H1 (cell line): Measurements from ENCODE around the gene DLST. TPM values are rescaled to one million over a fixed set of nuclear protein-coding genes. Genes with fewer than 3 reads are reported as not detected.

ENCODE experiments used
- BRCA1 ChIP-seq: IDR thresholded peaks from 2 replicates; pipeline ENCODE4 v1.6.1; 2012; ENCODE audit warnings: low read depth, low read length, improper control_type of control experiment
- CEBPB ChIP-seq: IDR thresholded peaks from 2 replicates; pipeline ENCODE4 v1.6.1; 2012; ENCODE audit warnings: low read depth, low read length
- KDM1A ChIP-seq: fragments of 200-600, 300-600 bp; sonication (generic); IDR thresholded peaks from 2 replicates; pipeline ENCODE4 v1.7.1; 2016; ENCODE audit warnings: mild to moderate bottlenecking, low read length, borderline replicate concordance
- SP1 ChIP-seq: IDR thresholded peaks from 2 replicates; pipeline ENCODE4 v1.6.1; 2011; ENCODE audit warnings: low read depth, low read length
- SP4 ChIP-seq: IDR thresholded peaks from 2 replicates; pipeline ENCODE4 v1.6.1; 2012; ENCODE audit warnings: low read length, inconsistent platforms
- TAF1 ChIP-seq: IDR thresholded peaks from 2 replicates; pipeline ENCODE4 v1.6.1; 2011; ENCODE audit warnings: mild to moderate bottlenecking, low read depth, low read length
- polyA plus RNA-seq, 7 experiments: library from polyadenylated mRNA; depleted of rRNA in 3 of 7; stranded (reverse) in 5 of 7; unstranded in 2 of 7; fragments of >200 nt in 5 of 7; fragments of 200-250 nt in 2 of 7; gene quantifications; 1 replicate in 5 of 7; 2 replicates in 1 of 7; 4 replicates in 1 of 7; pipeline versions ENCODE4 v1.2.1 to v1.2.3, GENCODE V29; 2011 to 2013; ENCODE audit warnings: missing spikeins in 2 of 7, mixed read lengths in 2 of 7
- total RNA-seq: library from RNA; stranded (reverse); fragmentation: NEBNext Ultra II Directional; extraction: Animal tissue kit (Norgen Biotek cat#: 25700); gene quantifications from 2 replicates; pipeline ENCODE4 v1.2.1, GENCODE V29; 2021

Gene DLST
- total and polyA plus RNA-seq, 2 of the 8 experiments (the other 6 are each of a cell fraction or from before 2014, with no cell fraction given) = 96.5 to 117 TPM

DNA sequence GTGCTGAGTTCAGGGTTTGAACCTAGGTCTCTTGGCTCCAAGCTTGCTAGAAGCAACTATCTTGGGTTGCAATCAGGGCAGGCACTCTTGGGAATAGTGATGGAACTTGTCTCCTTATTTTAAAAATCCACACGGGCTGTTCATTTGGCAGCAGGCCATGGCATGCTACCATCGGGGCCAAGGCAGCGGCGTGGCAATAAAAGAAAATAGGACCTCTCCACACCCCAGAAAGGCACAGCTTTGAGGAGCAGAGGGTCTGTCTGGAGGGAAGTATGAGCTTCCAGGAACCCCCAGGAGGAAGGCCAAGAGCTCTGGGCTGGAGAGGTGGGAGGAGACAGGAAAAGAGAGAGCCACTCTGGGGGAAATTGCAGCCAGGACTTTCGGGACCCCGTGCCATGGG is 26.0 kb downstream of the DLST start (continued):
- TF ChIP-seq TAF1 (no peak), CEBPB (no peak), SP1 (no peak), KDM1A (no peak), SP4 (no peak), BRCA1 (no peak)
